ENCODE results near the gene MTPN.

- TF ChIP-seq CTCF (IDR thresholded peaks at IDR 0.05) (no peak), POLR2A (IDR thresholded peaks at IDR 0.05) (no peak)
Observed at GRCh38 chr7:135946289-135947055, 30.7 kb downstream of the MTPN start.

Measured in esophagus squamous epithelium (tissue), 4 donors.